Testis (tissue), 3 donors: ENCODE measurements around the gene THRB. TPM values are rescaled to one million over a fixed set of nuclear protein-coding genes. Genes with fewer than 3 reads are reported as not detected.

ENCODE experiments used
- DNase-seq: peaks from one replicate; pipeline ENCODE4 v3.0.0-alpha.2; 2019
- H3K27ac ChIP-seq, 2 donors: fragments of 200-600 bp; sonication (generic); one replicate each; pipeline ENCODE4 v1.5.1; 2019
- H3K27me3 ChIP-seq: fragments of 200-600 bp; sonication (generic); one replicate; pipeline ENCODE4 v1.5.1; 2019
- H3K36me3 ChIP-seq: fragments of 200-600 bp; sonication (generic); one replicate; pipeline ENCODE4 v1.5.1; 2017; ENCODE audit warnings: low read depth; ENCODE audit errors: missing control alignments
- H3K4me1 ChIP-seq: fragments of 200-600 bp; sonication (generic); one replicate; pipeline ENCODE4 v1.5.1; 2019
- H3K4me3 ChIP-seq, 2 donors: fragments of 200-600 bp; sonication (generic); one replicate each; pipeline ENCODE4 v1.5.1; 2017 to 2019
- H3K9me3 ChIP-seq: fragments of 200-600 bp; sonication (generic); one replicate; pipeline ENCODE4 v1.5.1; 2017
- CTCF ChIP-seq, 3 experiments: fragments of 450-650 bp in 2 of 3; fragments of 200-600 bp in 1 of 3; sonication (generic) in 1 of 3; IDR thresholded peaks; one replicate each; pipeline ENCODE4 v1.5.1; 2016 to 2019; ENCODE audit warnings: antibody characterized with exemption in 3 of 3, mild to moderate bottlenecking in 2 of 3, moderate library complexity in 1 of 3
- POLR2A ChIP-seq: fragments of 450-650 bp; IDR thresholded peaks from one replicate; pipeline ENCODE4 v1.6.1; 2017; ENCODE audit warnings: antibody characterized with exemption, mild to moderate bottlenecking, moderate library complexity
- WGBS, 2 donors: methylation state at CpG; one replicate each; pipeline ENCODE4 v1.1.5; 2018; 5-methylcytosine and 5-hydroxymethylcytosine counted together
- intact Hi-C: fragments of 100-400 bp; cut with DNase I; formaldehyde crosslinking; loops from one replicate; pipeline ENCODE4 v1.15.1; 2023; ENCODE audit warnings: low total_unique reads
- polyA plus RNA-seq: library from polyadenylated mRNA; stranded (reverse); fragments of 350-450 nt; fragmentation: Illumina TruSeq; extraction: RNeasy Lipid Tissue Mini Kit (QIAGEN cat#74804); gene quantifications from one replicate; pipeline ENCODE4 v1.2.3, GENCODE V29; 2014; ENCODE audit warnings: low read depth, low replicate concordance; ENCODE audit not compliant: insufficient read depth
- total RNA-seq, 2 donors: library from RNA; depleted of rRNA; stranded (reverse); fragments of >200 nt; gene quantifications; one replicate each; pipeline ENCODE4 v1.2.3, GENCODE V29; 2016

The THRB gene
- total and polyA plus RNA-seq, 3 donors from 2014 or later, result 1.3 to 2.0 (median 1.4) TPM

GRCh38 chr3:24136624-24137310 lies 357.9 kb downstream of the THRB start:
- TF ChIP-seq CTCF (IDR thresholded peaks at IDR 0.05) (no peak), POLR2A (no peak)
- Histone ChIP-seq H3K9me3 (no peaks in the 10 kb centered on the region), H3K4me3 (no peak overlapping the region), H3K27ac (no peak overlapping the region), H3K4me1 (no peaks in the 10 kb centered on the region), H3K27me3 (no peaks in the 10 kb centered on the region), H3K36me3 (no peaks in the 10 kb centered on the region)
- no peak for DNase-seq
- intact Hi-C loops, result no loop called here

- Histone ChIP-seq H3K4me1 (no peaks in the 10 kb centered on the region), H3K36me3 (no peaks in the 10 kb centered on the region), H3K9me3 (no peaks in the 10 kb centered on the region), H3K4me3 (no peak overlapping the region), H3K27ac (no peak overlapping the region), H3K27me3 (no peaks in the 10 kb centered on the region)
- WGBS, 2 donors, result 81 to 87% methylated on average over 2 of the region's 2 CpGs
- intact Hi-C loops, result no loop called here
- DNase-seq, result no peak
- no peak for TF ChIP-seq POLR2A
These were observed 359.4 kb downstream of the THRB start for GRCh38 chr3:24135280-24135679.

GRCh38 chr3:24133942-24134341 lies 360.7 kb downstream of the THRB start:
- no peaks in the 10 kb centered on the region for H3K27me3 ChIP-seq
- H3K36me3 ChIP-seq, result no peaks in the 10 kb centered on the region
- no peak overlapping the region for H3K4me3 ChIP-seq
- no peak overlapping the region for H3K27ac ChIP-seq
- DNase-seq, result no peak
- intact Hi-C loops, result no loop called here
- no peaks in the 10 kb centered on the region for H3K4me1 ChIP-seq
- TF ChIP-seq CTCF (IDR thresholded peaks at IDR 0.05) (no peak), POLR2A (no peak)
- 93 to 96% methylated on average over 2 of the region's 2 CpGs for WGBS, 2 donors
- H3K9me3 ChIP-seq, result no peaks in the 10 kb centered on the region

- no peak overlapping the region for H3K27ac ChIP-seq
- no peaks in the 10 kb centered on the region for H3K36me3 ChIP-seq
- TF ChIP-seq POLR2A (no peak), CTCF (IDR thresholded peaks at IDR 0.05) (no peak)
- no peaks in the 10 kb centered on the region for H3K9me3 ChIP-seq
- no peaks in the 10 kb centered on the region for H3K4me1 ChIP-seq
- no peaks in the 10 kb centered on the region for H3K27me3 ChIP-seq
- no peak for DNase-seq
- intact Hi-C loops, result no loop called here
- H3K4me3 ChIP-seq, result no peak overlapping the region
These were observed 361.2 kb downstream of the THRB start for GRCh38 chr3:24133436-24133835.

GRCh38 chr3:24129549-24129948 lies 365.1 kb downstream of the THRB start:
- H3K4me1 ChIP-seq, result no peaks in the 10 kb centered on the region
- no peaks in the 10 kb centered on the region for H3K27me3 ChIP-seq
- no peaks in the 10 kb centered on the region for H3K36me3 ChIP-seq
- H3K27ac ChIP-seq, result no peak overlapping the region
- WGBS, 2 donors, result 47 to 71% methylated on average over 1 to 5 of the region's 5 CpGs
- TF ChIP-seq POLR2A (no peak), CTCF (IDR thresholded peaks at IDR 0.05) (no peak)
- H3K9me3 ChIP-seq, result no peaks in the 10 kb centered on the region
- no peak overlapping the region for H3K4me3 ChIP-seq
- DNase-seq, result no peak
- intact Hi-C loops, result no loop called here
